ENCODE data around the gene CDC42EP2.

DNA sequence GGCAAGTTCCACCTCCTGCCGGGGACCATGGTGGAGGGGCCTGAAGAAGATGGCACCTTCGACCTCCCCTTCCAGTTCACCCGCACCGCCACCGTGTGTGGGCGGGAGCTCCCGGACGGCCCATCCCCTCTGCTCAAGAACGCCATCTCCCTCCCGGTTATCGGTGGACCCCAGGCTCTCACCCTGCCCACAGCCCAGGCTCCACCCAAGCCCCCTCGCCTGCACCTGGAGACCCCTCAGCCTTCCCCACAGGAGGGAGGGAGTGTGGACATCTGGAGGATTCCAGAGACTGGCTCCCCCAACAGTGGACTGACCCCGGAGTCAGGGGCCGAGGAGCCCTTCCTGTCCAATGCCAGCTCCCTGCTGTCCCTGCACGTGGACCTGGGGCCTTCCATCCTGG, 6.4 kb downstream of the CDC42EP2 start:
- TF ChIP-seq CTCF (IDR thresholded peaks at IDR 0.05; ENCODE audit: low read depth, low read length, poor library complexity, severe bottlenecking), result no peak
- TF ChIP-seq EZH2phosphoT487 (IDR thresholded peaks at IDR 0.05; ENCODE audit: borderline replicate concordance, low read length), result no peak

Measured in DOHH2 (cell line).